Inflammatory macrophage treated with lipopolysaccharide for 4 hours (primary cell): Measurements from ENCODE around the gene KRT83.
"Not testable (repeated sequence)": the region's sequence is repeated elsewhere in the genome, so short reads cannot be mapped to it uniquely, and the experiment has no call there.

ENCODE experiments used
- DNase-seq: peaks from one replicate; pipeline ENCODE4 v3.0.0-alpha.2; 2020

KRT83 gene

DNA sequence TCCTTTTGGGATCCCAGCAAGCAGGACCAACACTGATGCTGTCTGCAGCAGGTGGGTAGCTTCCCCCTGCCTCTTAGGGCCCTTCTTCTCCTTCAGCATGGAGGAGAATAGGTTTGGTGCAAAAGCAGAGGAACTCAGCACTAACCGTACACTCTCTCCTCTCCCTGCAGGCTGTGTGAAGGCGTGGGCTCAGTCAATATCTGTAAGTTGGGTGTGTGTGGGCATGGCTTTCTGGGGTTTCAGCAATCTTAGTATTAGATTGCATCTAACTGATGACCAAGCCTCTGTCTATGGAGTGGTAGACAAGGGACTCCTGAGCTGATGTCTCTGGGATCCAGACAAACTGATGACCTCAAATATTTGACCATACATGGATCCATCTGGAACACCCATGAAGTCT, 31.8 kb upstream of the KRT83 start:
- DNase-seq = no peak

DNA sequence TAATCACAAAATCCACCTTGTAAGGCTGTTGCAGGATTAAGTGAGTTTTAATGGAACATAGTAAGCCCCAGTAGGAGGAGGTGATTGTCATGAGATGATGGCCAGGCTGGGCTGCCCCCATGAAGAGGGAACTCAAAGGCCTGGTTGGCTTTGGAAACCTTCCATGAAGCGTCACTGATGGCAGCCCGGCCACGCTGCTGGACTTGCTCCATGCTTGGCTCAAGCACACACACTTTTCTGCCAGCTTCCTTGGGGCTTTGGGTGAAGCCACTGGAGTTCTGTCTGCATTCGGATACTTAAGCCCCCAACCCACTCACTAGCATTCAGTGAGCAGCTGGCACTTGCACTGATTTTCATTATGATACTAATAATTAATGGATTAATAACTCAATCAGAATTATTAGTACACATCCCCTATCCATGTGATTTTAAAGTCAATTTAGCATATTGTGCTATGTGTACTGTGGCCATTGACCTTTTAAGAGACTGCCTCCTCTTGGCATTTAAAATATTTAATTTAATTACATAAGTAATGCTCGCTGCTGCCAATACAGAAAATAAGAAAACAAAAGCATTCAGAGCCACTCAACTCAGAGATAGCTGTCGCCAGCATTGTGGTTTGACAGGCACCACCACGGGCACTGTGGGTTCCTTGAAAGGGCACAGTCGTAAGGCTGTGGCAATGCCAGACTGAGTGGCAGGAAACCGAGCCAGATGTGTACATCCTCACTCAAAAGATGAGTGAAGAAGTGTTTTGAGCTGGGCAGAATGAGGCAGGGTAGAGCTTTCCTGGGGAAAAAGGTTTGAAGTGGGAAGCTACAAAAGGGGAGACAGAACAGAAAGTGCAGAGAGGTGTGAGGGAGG, 30.2 kb upstream of the KRT83 start:
- DNase-seq = no peak

GRCh38 chr12:52350786-52351185, 29.6 kb upstream of the KRT83 start:
- DNase-seq = no peak

DNA sequence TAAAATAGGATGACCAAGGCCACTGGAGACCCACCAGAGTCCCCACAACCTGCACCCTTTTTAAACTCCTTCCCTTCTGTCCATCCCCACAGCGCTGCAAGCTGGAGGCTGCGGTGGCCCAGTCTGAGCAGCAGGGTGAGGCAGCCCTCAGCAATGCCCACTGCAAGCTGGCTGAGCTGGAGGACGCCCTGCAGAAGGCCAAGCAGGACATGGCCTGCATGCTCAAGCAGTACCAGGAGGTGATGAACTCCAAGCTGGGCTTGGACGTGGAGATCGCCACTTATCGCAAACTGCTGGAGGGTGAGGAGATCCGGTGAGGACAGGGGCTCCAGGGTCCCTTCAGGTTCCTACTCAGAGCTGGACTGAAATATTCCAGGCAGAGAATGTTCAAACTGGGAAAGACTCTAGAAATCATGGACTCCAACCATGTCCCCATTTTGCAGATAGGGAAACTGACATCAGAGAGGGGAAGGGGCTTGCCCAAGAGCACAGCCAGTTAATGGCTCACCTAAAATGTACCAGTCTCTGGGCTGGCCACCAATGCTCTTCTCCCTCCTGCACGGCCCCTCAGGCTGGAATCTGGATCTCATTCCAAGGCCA, 28.9 kb upstream of the KRT83 start:
- no peak for DNase-seq

- no peak for DNase-seq
Measured at GRCh38 chr12:52349196-52349595, 28.0 kb upstream of the KRT83 start.

GRCh38 chr12:52347551-52348510, 26.6 kb upstream of the KRT83 start:
- DNase-seq = no peak

DNA sequence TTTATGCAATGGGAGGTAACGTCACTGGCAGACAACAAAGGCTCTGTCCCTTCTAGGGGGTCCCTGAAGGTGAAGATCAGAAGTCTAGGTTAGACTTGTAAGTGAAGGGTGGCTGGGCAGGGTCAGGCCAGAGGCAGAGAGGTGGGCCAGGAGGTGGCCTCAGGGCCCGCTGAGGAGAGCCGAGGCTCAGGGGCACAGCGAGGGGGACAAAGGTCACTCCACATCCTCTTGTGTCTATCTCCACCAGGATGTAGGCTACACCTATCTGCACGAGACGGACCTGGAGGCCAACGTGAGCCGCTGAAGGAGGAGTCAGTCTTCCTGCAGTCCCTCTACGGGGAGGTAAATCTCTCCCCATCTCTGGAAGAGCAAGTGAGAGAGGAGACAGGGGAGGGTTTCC, 25.8 kb upstream of the KRT83 start:
- DNase-seq = no peak

DNA sequence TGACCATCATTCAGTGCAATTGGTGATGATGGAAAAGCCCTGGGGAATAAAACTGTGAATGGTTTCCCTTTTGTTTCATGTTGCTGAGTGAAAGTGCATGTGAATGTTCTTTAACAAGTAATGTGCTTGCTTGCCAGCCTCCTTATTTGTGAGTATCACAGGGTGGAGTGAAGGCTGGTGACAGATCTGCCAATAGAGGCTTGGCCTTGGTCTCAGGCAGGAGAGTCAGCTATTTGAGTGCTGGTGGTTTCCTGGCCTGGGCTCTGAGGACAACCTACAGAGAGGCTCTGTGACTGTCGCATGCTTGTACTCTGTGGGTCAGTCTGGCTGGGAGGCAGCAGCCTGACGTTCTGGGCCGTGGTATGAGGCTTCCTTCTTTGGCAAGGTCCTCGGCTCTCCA, 25.4 kb upstream of the KRT83 start:
- DNase-seq = peak; percentile 48

- not testable (repeated sequence) for DNase-seq
Measured at GRCh38 chr12:52345041-52345440, 23.8 kb upstream of the KRT83 start.

- no peak for DNase-seq
Measured at GRCh38 chr12:52344111-52344510, 22.9 kb upstream of the KRT83 start.

DNA sequence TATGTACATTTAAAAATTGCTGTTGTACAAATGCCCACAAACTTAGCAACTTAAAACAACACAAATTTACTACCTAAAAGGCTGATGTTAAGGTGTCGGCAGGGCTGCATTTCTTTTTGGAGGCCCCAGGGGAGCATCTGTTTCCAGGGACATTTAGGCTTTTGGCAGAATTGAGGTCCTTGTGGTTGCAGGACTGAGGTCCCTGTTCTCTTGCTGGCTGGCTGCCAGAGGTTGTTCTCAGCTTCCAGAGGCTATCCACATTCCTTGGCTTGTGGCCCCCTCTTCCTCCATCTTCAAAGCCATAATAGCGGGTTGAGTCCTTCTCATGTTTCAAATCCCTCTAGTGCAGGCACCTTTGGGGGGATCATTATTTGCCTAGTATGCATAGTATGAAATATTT, 22.4 kb upstream of the KRT83 start:
- DNase-seq = no peak

DNA sequence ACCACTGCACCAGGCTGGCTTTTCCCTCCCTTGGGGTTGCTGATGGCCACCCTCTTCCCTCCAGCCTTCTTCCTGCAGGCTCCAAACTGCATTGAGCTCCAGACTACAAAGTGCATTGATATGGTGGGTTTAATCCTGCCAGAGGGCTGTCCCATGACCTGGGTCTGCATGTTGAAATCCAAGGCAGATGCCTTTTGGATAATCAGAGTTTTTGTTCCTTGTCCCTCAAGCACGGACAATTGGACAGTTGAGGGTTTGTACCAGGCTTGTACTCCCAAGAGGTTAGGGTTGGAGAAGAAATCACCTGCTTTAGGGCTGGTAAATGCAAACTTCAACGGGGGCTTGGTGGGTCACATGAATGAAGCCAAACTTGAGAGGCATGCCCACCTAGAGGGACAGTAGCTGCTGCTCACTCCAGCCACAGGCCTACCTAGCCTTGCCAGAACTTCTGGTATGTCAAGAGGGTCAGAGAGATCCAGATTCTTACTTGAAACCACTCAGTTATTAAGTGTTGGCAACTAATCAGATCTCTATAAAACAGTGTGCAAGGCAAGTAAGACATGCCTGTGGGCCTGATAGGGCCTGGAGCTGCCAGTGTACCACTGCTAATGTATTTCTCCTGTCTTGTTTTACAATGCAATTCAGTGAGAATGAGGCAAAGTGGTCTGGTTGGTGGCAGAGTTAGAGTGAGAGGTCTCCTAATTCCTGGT, 21.7 kb upstream of the KRT83 start:
- DNase-seq = no peak

GRCh38 chr12:52341066-52341580, 19.9 kb upstream of the KRT83 start:
- DNase-seq = no peak

DNA sequence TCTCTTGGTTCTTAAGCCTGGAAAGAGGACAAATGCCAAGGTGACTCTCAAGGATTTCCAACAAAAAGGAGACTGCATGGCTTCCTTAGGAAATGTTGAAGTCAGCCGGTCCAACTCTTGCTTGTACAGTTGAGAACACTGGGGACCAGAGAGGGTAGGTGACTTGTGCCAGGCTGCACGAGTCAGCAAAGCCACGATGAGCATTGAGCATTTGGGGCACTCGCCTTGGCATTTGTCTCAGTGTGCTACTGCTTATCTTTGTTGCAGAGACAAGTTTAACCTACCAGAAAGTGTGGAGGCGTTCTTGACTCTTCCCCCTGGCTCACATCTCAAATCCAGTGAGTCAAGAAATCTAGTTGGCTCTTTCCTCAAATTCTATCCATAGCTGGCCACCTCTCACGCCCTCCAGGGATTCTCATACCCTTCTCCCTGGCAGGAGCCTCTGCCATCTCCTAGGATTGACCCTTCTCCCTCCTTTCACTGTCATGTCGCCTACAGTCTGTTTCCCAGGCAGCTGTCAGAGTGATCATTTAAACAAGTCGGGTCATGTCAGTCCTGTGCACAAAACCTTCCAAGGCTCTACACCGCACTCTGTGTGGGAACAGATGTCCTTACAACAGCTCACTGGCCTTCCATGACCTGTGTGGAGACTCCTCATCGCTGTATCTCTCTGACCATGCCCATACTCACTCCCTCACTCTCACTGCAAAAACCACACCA, 17.2 kb upstream of the KRT83 start:
- DNase-seq = no peak

- no peak for DNase-seq
Measured at GRCh38 chr12:52337054-52337453, 15.9 kb upstream of the KRT83 start.

GRCh38 chr12:52336641-52337040, 15.4 kb upstream of the KRT83 start:
- no peak for DNase-seq

DNA sequence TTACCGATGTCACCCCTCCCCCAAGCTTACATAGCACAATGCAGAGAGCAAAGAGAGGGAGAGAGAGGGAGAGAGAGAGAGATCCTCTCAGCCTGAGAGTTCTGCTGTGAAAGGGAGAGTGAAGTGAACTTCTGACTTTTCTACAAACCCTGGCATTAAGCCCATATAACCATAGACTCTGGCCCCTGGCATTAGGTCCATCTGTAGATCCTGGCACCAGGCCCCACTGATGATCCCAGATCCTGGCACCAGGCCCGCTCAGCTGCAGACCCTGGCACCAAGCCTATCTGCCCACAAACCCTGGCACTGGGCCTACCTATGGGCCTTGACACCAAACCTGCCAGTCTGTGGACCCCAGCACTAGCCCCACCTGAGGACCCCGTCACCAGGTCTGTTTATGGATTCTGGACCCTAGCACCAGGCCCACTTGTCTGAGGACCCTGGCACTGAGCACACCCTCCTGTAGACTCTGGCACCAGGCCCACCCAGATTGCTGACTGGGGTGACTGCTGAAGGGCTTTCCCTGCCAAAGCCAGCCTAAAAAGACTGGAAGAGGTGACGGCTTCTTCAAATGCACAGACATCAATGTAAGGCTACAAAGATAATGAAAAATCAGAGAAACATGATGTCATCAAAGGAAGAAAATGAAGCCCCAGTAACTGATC, 14.5 kb upstream of the KRT83 start:
- no peak for DNase-seq

- no peak for DNase-seq
Measured at GRCh38 chr12:52334185-52334584, 13.0 kb upstream of the KRT83 start.

GRCh38 chr12:52333321-52333720, 12.1 kb upstream of the KRT83 start:
- no peak for DNase-seq

GRCh38 chr12:52332381-52332780, 11.2 kb upstream of the KRT83 start:
- DNase-seq = no peak

DNA sequence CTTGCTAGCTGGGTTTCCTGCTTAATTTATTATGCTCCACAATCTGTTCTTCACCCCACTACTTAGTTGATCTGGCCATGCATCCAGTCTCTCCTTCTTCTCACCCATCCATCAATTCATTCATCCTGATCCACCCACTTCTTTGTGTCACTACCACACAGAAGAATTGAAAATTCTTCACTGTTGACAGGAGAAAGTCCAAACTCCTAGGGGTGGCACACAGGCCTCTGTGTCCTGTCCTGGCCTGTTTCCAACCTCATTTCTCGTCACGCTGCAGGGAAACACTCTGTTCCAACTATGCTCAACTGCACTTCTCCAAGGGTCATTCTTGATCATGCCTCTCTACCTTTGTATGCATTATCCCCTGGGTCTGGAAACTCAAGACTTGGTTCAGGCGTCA, 10.6 kb upstream of the KRT83 start:
- no peak for DNase-seq
